Fibroblast of skin of left biceps (primary cell): Measurements from ENCODE around the gene TBCE.

ENCODE experiments used
- DNase-seq, 2 experiments: peaks; one replicate each; pipeline ENCODE4 v3.0.0-alpha.2; 2013; ENCODE audit warnings: low read depth in 2 of 2

The TBCE gene

DNA sequence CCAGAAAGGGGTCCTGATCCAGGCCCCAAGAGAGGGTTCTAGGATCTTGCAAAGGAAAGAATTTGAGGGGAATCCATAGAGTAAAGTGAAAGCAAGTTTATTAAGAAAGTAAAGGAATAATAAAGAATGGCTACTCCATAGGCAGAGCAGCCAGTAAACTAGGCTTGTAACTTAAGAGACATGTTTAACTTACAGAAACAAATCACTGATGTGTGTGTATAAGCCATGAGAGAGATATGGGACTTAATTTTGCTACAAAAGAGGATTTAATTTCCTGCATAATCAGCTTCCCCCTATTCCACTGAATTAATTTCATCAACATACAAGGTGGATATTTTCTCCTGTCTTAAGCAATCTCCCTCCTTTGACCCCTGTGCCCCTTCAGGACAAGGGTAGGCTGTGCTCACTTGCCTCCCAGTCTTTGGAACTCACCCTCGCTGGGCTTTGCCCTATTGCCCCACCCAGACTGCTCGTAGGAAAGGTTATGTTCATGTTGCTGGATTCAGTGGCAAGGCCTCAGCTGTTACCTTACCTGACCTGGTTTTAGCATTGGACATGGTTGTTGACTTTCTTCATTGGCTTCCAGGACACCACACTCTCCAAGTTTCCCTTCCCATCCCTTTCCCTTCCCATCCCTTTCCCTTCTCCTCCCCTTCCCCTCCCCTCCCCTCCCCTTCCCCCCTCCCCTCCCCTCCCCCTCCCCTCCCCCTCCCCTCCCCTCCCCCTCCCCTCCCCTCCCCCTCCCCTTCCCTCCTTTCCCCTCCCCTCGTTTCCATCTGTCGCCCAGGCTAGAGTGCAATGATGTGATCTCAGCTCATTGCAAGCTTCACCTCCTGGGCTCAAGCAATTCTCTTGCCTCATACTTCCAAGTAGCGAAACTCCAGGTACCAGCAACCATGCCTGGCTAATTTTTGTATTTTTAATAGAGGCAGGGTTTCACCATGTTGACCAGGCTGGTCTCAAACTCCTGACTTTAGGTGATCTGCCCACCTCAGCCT, 44.6 kb downstream of the TBCE start:
- DNase-seq = no peak

- peak in 1 of 2 experiments; percentile 50 for DNase-seq
Measured at GRCh38 chr1:235415008-235415904, 48.0 kb downstream of the TBCE start.

DNA sequence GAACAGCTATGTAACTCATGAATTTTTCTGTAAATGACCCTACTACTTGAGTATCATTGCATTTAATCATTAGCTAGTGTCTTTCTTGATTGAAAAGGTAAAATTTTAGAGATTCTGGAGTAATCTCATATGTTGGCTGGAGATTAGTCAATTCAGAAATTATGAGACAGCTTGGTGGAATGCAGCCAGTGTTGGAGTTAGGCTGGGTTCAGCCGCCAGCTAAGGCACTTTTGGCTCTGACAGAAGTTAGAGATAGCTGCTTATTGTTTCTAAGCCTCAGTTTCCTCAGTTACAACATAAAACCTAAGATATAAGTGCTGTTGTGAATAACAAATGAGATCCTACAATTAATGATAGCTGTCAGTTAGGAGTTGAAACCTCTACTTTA, 49.4 kb downstream of the TBCE start:
- no peak for DNase-seq

- no peak for DNase-seq
Measured at GRCh38 chr1:235417086-235417697, 50.0 kb downstream of the TBCE start.

GRCh38 chr1:235421751-235422150, 54.5 kb downstream of the TBCE start:
- DNase-seq = no peak

DNA sequence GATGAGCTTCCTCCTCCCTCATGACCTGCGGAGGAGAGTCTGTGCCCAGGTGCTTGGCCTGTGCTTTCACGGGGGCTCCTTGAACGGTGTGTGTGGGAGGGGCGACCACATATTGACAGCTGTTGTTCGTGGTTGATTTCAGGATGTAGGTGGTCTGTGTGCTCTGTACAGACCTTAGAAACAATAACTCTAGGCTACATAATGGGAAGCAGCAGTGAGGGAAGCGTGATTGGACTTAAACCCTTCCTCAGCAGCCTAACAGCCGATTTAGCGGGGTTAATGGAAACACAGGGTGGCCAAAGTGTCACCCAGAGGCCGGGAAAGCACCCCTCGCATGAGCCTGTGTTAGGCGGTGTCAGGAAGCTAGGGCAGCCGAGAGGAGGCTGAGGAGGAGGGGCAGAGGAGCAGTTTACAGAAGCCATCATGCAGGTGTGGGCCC, 56.0 kb downstream of the TBCE start:
- no peak for DNase-seq

- DNase-seq = no peak
Measured at GRCh38 chr1:235424092-235424491, 56.9 kb downstream of the TBCE start.

DNA sequence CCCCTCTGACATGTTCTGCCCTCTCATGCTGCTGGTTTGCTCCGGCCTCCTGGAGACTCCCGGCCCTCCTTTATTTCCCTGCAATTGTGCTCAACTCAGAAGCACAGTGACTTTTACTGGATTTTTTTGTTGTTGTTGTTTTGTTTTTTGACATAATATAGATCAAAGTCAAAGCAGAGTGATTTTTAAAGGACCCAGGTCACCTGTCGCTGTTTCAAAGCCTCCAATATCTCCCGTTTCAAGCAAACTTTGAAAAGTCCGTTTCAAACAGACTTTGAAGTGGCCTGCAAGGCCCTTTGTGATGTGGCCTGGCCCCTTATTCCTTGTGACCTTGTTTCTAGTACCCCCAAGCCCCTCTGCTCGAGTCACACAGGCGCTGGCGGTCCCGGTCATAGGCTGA, 58.1 kb downstream of the TBCE start:
- no peak for DNase-seq

DNA sequence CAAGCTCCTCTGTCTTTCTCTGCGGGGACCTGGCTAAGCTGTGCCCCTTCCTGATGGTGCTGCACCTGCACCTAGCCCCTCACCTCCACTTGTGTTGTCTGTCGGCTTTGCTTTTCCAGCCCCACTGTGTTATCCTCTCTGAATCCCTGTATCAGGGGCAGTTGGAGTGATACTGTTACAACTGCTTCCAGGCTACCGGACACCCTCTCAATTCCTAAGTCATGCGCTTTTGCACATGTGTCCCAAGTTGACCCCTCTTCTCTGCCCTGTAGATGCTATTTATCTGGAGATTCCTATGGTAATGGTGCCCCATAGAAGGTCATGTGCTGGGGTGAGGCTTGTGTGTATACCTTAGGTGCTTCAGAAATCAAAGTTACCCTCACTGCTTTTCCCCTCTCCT, 58.9 kb downstream of the TBCE start:
- no peak for DNase-seq

- DNase-seq = no peak
Measured at GRCh38 chr1:235426680-235427079, 59.5 kb downstream of the TBCE start.

DNA sequence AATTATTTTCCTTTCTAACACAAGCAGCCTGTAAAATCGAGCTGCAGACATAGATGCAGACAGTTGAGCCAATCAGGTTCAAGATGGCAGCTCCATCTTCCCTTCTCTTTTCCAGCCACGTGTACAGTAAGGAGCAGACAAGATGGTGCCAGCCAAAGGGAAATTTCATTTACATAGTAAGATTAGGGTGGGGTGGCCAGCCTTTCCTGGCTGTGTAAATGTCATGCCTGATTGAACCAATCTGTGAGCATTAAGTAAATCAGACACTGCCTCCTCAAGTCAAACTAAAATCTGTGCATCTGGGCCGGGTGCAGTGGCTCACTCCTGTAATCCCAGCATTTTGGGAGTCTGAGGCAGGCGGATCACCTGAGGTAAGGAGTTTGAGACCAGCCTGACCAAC, 60.2 kb downstream of the TBCE start:
- DNase-seq = no peak

DNA sequence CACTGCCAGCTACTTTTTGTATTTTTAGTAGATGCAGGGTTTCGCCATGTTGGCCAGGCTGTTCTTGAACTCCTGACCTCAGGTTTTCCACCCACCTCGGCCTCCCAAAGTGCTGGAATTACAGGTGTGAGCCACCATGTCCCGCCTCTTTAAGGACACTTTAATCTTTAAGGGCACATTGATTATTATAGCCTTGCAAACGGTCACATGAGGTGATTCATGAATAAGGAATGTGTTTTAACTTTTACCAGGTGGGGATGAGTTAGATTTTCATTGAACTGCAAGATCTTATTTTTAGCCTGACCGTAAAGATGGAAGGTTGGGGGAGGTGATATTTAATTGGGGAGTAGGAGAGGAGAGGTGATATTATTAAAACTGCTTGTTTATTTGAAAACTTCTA, 61.9 kb downstream of the TBCE start:
- DNase-seq = no peak

- no peak for DNase-seq
Measured at GRCh38 chr1:235430991-235431390, 63.8 kb downstream of the TBCE start.

DNA sequence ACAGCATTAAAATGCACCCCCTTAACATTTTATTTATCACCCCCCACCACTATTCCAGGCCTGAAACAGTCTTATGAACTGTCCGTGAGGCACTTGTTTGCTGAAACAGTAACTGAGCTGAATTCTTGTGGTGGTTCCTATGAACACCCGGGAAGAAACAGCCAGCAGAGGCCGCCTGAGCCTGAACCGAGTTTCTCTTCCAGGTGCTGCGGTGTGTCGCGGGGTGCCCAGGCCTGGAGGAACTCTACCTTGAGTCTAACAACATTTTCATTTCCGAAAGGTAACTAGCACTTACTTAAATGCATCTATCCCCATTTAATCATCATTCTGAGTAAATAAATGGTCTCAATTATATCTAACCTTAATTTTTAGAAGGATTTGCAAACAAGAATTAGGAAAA, 66.8 kb downstream of the TBCE start:
- no peak for DNase-seq

GRCh38 chr1:235441159-235441685, 74.0 kb downstream of the TBCE start:
- DNase-seq = no peak

GRCh38 chr1:235442788-235443429, 75.7 kb downstream of the TBCE start:
- peak; percentile 28 to 36 for DNase-seq

DNA sequence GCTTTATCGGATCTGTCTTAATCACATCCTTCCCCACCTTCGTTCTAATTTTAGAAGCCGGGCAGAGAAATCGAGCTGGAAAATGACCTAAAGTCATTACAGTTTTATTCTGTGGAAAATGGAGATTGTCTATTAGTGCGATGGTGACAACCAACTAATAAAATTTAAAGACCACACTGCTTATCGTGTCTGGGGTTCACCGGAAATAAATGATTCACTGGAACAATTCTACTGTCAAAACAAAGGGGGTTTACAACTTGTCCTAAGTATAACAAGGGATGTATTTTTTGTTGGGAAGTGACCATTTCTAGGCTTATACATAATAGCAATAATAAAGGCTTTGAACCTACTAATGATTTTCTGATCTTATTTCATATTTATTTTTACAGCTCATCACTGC, 81.4 kb downstream of the TBCE start:
- no peak for DNase-seq

- no peak for DNase-seq
Measured at GRCh38 chr1:235450433-235450832, 83.2 kb downstream of the TBCE start.

- DNase-seq = no peak
Measured at GRCh38 chr1:235450886-235451483, 83.8 kb downstream of the TBCE start.

DNA sequence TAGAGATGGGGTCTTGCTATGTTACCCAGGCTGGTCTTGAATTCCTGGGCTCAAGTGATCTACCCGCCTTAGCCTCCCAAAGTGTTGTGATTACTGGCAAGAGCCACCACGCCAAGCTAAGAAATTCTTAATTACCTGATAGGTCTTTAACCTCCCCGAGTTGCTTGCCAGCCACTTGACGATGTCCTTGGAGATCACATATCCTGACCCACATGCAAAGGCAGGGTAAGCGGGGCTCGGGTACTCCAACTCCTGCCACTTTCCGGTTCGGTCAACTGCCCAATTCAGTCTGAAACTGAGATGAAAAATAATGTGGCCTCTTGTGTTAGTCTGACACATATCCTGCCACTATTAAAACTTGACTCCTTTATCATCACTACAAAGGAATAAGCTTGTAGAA, 86.8 kb downstream of the TBCE start:
- no peak for DNase-seq

DNA sequence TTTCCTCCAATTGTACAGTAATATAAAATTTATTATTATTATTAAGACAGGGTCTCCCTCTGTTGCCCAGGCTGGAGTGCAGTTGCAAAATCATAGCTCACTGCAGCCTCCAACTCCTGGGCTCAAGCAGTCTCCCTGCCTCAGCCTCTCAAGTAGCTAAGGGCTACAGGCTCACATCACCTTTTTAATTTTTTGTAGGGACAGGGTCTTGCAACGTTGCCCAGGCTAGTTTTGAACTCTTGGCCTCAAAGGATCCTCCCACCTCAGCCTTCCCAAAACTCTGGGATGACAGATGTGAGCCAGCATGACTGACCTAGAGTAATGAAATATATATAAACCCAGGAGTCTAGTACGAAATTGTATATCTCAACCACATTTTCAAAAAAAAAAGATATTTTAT, 87.9 kb downstream of the TBCE start:
- no peak for DNase-seq
